Keratinocyte (primary cell): ENCODE results near the gene KRR1. TPM values are rescaled to one million over a fixed set of nuclear protein-coding genes. Genes with fewer than 3 reads are reported as not detected.

Experiments used
- DNase-seq: peaks from one replicate; pipeline ENCODE4 v3.0.0-alpha.2; 2011; ENCODE audit warnings: low read depth, missing footprints, low spot score
- FAIRE-seq: peaks from 2 replicates; lab custom pipeline; 2011; peaks lifted over from hg19 to GRCh38; lab: Jason Lieb, UNC
- H2AFZ ChIP-seq: 2 replicates; pipeline ENCODE4 v1.6.0; 2012; ENCODE audit warnings: low read length, control low read depth, inconsistent platforms; ENCODE audit not compliant: control insufficient read depth
- H3K27ac ChIP-seq: 2 replicates; pipeline ENCODE4 v1.5.1; 2011; ENCODE audit warnings: low read length; ENCODE audit not compliant: control insufficient read depth, insufficient read depth
- H3K27me3 ChIP-seq: 3 replicates; pipeline ENCODE4 v1.6.0; 2011; ENCODE audit warnings: low read length; ENCODE audit not compliant: control insufficient read depth, insufficient read depth; ENCODE audit errors: extremely low read depth
- H3K36me3 ChIP-seq, 2 experiments: 2 replicates in 1 of 2; 3 replicates in 1 of 2; pipeline ENCODE4 v1.5.1; 2011; ENCODE audit warnings: low read length in 2 of 2, mild to moderate bottlenecking in 1 of 2; ENCODE audit not compliant: control insufficient read depth in 2 of 2, insufficient read depth in 2 of 2; ENCODE audit errors: extremely low read depth in 1 of 2
- H3K4me1 ChIP-seq: 3 replicates; pipeline ENCODE4 v1.5.1; 2011; ENCODE audit warnings: low read length; ENCODE audit not compliant: control insufficient read depth, insufficient read depth; ENCODE audit errors: extremely low read depth
- H3K4me2 ChIP-seq: 3 replicates; pipeline ENCODE4 v1.6.0; 2011; ENCODE audit warnings: low read depth, low read length; ENCODE audit not compliant: control insufficient read depth, insufficient read depth; ENCODE audit errors: extremely low read depth
- H3K4me3 ChIP-seq, 3 experiments: fragments of 200-600 bp in 1 of 3; sonication (generic) in 1 of 3; 2 replicates in 2 of 3; 3 replicates in 1 of 3; pipeline ENCODE4 v1.5.1; 2011 to 2016; ENCODE audit warnings: low read length in 3 of 3, mild to moderate bottlenecking in 3 of 3, control low read depth in 2 of 3, inconsistent platforms in 1 of 3, low read depth in 1 of 3, mixed read lengths in 1 of 3, mixed run types in 1 of 3, moderate library complexity in 1 of 3; ENCODE audit not compliant: control insufficient read depth in 2 of 3, insufficient read depth in 2 of 3; ENCODE audit errors: extremely low read depth in 1 of 3
- H3K79me2 ChIP-seq: 2 replicates; pipeline ENCODE4 v1.6.0; 2012; ENCODE audit warnings: low read length; ENCODE audit not compliant: control insufficient read depth, insufficient read depth
- H3K9ac ChIP-seq: 3 replicates; pipeline ENCODE4 v1.6.0; 2011; ENCODE audit warnings: low read length; ENCODE audit not compliant: control insufficient read depth, insufficient read depth; ENCODE audit errors: extremely low read depth
- H3K9me1 ChIP-seq: 3 replicates; pipeline ENCODE4 v1.6.0; 2011; ENCODE audit warnings: low read length; ENCODE audit not compliant: control insufficient read depth, insufficient read depth; ENCODE audit errors: extremely low read depth
- H3K9me3 ChIP-seq: 2 replicates; pipeline ENCODE4 v1.5.1; 2012; ENCODE audit warnings: low read depth, low read length; ENCODE audit not compliant: control insufficient read depth
- H4K20me1 ChIP-seq: 3 replicates; pipeline ENCODE4 v1.6.0; 2011; ENCODE audit warnings: low read length; ENCODE audit not compliant: control insufficient read depth, insufficient read depth; ENCODE audit errors: extremely low read depth
- EZH2 ChIP-seq: IDR thresholded peaks from one replicate; pipeline ENCODE4 v1.6.1; 2012; ENCODE audit warnings: inconsistent platforms, mild to moderate bottlenecking, low read length, moderate library complexity
- dilution Hi-C: fragments of 300-500 bp; cut with MboI; formaldehyde crosslinking; loops from one replicate; pipeline ENCODE4 v1.7.0; 2020; ENCODE audit warnings: low sequenced_read_pairs; ENCODE audit not compliant: extremely low pct_ligation_motif_present
- polyA plus RNA-seq, 5 experiments: library from polyadenylated mRNA; depleted of rRNA in 3 of 5; stranded (reverse) in 3 of 5; stranded (forward) in 1 of 5; unstranded in 1 of 5; fragments of >200 nt; gene quantifications; 1 replicate in 1 of 5; 2 replicates in 3 of 5; 3 replicates in 1 of 5; pipeline versions ENCODE4 v1.2.1 to v1.2.3, GENCODE V29; 2011 to 2012; ENCODE audit warnings: missing spikeins in 2 of 5, low read depth in 1 of 5, low replicate concordance in 1 of 5
- TF ChIP-seq, protein P1 (sequence below), 3 experiments: IDR thresholded peaks in 1 of 3; conservative IDR thresholded peaks in 1 of 3; optimal IDR thresholded peaks in 1 of 3; 2 replicates in 2 of 3; 3 replicates in 1 of 3; pipeline versions ENCODE3 to v1.5.1; 2011; ENCODE audit warnings: low read length in 3 of 3, mild to moderate bottlenecking in 3 of 3, moderate library complexity in 2 of 3, control low read depth in 1 of 3, inconsistent platforms in 1 of 3; ENCODE audit not compliant: insufficient read depth in 2 of 3; ENCODE audit errors: extremely low read depth in 1 of 3

The KRR1 gene
- polyA plus RNA-seq, 1 donor (not counting 4 experiments of a cell fraction or from before 2014, with no cell fraction given) = 74.7 TPM

DNA sequence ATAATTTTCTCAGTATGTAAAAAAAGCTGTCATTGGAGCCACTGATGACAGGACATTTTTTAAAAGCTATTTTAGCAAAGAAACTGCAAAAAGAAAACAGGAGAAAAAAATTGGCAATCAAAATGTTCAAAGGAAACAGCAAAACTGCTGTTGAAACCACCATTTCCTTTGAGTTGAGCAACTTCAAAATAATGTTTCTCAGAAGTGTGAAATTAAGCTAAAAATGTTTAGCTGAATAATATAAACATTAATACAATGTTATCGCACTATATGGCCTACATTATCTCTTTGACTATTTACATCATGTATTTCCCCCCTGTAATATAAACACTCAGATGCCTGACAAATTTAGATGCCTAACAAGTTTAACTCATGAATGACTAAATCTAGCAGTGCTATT, 54.2 kb downstream of the KRR1 start:
- Histone ChIP-seq H3K79me2 (no peaks in the 10 kb centered on the region), H3K36me3 (no peaks in the 10 kb centered on the region), H3K27ac (no peak overlapping the region), H3K9me3 (peaks cover 2% of the 10 kb centered on the region), H2AFZ (no peak overlapping the region), H3K27me3 (no peaks in the 10 kb centered on the region), H3K9me1 (no peaks in the 10 kb centered on the region), H3K4me1 (no peaks in the 10 kb centered on the region), H3K4me2 (no peak overlapping the region), H4K20me1 (no peaks in the 10 kb centered on the region), H3K4me3 (no peak overlapping the region), H3K9ac (no peak overlapping the region)
- FAIRE-seq = no peak
- dilution Hi-C loops = no loop called here
- TF ChIP-seq, protein P1, sequence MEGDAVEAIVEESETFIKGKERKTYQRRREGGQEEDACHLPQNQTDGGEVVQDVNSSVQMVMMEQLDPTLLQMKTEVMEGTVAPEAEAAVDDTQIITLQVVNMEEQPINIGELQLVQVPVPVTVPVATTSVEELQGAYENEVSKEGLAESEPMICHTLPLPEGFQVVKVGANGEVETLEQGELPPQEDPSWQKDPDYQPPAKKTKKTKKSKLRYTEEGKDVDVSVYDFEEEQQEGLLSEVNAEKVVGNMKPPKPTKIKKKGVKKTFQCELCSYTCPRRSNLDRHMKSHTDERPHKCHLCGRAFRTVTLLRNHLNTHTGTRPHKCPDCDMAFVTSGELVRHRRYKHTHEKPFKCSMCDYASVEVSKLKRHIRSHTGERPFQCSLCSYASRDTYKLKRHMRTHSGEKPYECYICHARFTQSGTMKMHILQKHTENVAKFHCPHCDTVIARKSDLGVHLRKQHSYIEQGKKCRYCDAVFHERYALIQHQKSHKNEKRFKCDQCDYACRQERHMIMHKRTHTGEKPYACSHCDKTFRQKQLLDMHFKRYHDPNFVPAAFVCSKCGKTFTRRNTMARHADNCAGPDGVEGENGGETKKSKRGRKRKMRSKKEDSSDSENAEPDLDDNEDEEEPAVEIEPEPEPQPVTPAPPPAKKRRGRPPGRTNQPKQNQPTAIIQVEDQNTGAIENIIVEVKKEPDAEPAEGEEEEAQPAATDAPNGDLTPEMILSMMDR (optimal IDR thresholded peaks at IDR 0.05 in 1 of 3, IDR thresholded peaks at IDR 0.05 in 1 of 3, conservative IDR thresholded peaks at IDR 0.05 in 1 of 3; ENCODE audit: extremely low read depth in 1 of 3, insufficient read depth in 2 of 3, low read length in 3 of 3) = no peak
- no peak for TF ChIP-seq EZH2
- DNase-seq = no peak

DNA sequence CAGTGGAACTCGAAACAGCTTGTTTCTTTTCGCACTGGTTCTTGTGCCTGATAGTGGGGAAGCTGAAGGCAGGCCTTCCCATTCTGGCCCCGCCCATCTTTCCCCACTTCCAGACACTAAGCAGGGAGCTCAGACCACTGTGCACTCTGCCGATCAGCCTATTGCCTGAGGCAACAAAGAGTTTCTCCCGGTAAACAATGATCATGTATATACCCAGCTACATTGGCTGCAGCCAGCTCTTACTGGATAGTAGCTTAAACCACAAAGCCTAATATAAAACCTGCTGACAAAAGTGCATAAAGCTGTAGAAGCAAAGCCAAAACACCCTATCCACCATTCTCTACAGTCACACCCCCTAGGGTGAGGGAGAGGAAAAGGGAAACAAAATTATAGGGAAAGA, 55.6 kb downstream of the KRR1 start:
- H3K36me3 ChIP-seq = no peaks in the 10 kb centered on the region

More for the DNA sequence above, 55.6 kb downstream of the KRR1 start:
- no peaks in the 10 kb centered on the region for H3K9me1 ChIP-seq
- no peaks in the 10 kb centered on the region for H3K79me2 ChIP-seq
- peaks cover 2% of the 10 kb centered on the region for H3K9me3 ChIP-seq
- H3K4me3 ChIP-seq = no peak overlapping the region
- no peak overlapping the region for H3K27ac ChIP-seq
- FAIRE-seq (no peak), DNase-seq (no peak)
- H3K9ac ChIP-seq = no peak overlapping the region
- no peaks in the 10 kb centered on the region for H3K27me3 ChIP-seq
- TF ChIP-seq EZH2 = no peak
- TF ChIP-seq, protein P1 (optimal IDR thresholded peaks at IDR 0.05 in 1 of 3, IDR thresholded peaks at IDR 0.05 in 1 of 3, conservative IDR thresholded peaks at IDR 0.05 in 1 of 3; ENCODE audit: extremely low read depth in 1 of 3, insufficient read depth in 2 of 3, low read length in 3 of 3) = no peak
- dilution Hi-C loops = no loop called here
- no peaks in the 10 kb centered on the region for H3K4me1 ChIP-seq
- no peak overlapping the region for H2AFZ ChIP-seq
- no peak overlapping the region for H3K4me2 ChIP-seq
- H4K20me1 ChIP-seq = no peaks in the 10 kb centered on the region
